DOHH2 (cell line): ENCODE data around the gene C1orf105.

Experiments
- EZH2phosphoT487 ChIP-seq: fragments of 200-600 bp; sonication (generic); IDR thresholded peaks from 2 replicates; pipeline ENCODE4 v1.6.1; 2017; ENCODE audit warnings: borderline replicate concordance, mild to moderate bottlenecking, antibody characterized with exemption, low read length, moderate library complexity, mixed read lengths
- TF ChIP-seq, protein P1 (sequence below): fragments of 200-600 bp; sonication (generic); IDR thresholded peaks from one replicate; pipeline ENCODE4 v1.5.1; 2014; ENCODE audit warnings: antibody characterized with exemption, mild to moderate bottlenecking, low read depth, low read length; ENCODE audit not compliant: poor library complexity, severe bottlenecking

DNA sequence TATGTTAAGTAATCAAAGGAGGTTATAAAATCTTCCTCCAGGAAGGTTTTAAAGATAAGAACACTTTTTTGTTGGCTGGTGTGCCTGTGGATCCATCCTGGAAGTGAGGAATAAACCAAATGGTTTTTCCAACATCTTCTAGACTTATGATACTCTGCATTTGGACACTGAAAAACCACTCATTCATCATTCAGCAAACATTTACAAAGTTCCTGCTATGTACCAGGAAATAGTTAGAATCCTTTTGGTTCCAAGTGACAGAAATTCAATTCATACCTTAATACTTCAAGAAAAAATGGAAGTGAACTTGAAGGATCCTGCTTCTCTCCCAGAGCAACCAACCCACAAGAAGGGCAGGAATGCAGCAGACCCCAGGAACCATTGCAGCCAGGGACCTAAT lies 63.0 kb downstream of the C1orf105 start:
- TF ChIP-seq, protein P1, sequence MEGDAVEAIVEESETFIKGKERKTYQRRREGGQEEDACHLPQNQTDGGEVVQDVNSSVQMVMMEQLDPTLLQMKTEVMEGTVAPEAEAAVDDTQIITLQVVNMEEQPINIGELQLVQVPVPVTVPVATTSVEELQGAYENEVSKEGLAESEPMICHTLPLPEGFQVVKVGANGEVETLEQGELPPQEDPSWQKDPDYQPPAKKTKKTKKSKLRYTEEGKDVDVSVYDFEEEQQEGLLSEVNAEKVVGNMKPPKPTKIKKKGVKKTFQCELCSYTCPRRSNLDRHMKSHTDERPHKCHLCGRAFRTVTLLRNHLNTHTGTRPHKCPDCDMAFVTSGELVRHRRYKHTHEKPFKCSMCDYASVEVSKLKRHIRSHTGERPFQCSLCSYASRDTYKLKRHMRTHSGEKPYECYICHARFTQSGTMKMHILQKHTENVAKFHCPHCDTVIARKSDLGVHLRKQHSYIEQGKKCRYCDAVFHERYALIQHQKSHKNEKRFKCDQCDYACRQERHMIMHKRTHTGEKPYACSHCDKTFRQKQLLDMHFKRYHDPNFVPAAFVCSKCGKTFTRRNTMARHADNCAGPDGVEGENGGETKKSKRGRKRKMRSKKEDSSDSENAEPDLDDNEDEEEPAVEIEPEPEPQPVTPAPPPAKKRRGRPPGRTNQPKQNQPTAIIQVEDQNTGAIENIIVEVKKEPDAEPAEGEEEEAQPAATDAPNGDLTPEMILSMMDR: no peak
- TF ChIP-seq EZH2phosphoT487: no peak
